CD4-positive, alpha-beta T cell (primary cell): Measurements from ENCODE around the gene RAB22A. TPM values are rescaled to one million over a fixed set of nuclear protein-coding genes. Genes with fewer than 3 reads are reported as not detected.

Experiments used
- ATAC-seq: fragments of 200-7000 bp; cut with Tn5 transposase; one replicate; pipeline ENCODE4 v1.10.0; 2022; ENCODE audit warnings: mild to moderate bottlenecking; ENCODE audit not compliant: poor library complexity
- CTCF ChIA-PET: fragments of 350-600 bp; sonication (Branson Sonifier 250); formaldehyde crosslinking; loops from one replicate; lab custom pipeline; 2021; ENCODE audit warnings: antibody characterized with exemption, inconsistent platforms; lab: Charles Lee
- POLR2A ChIA-PET: fragments of 350-600 bp; sonication (Branson Sonifier 250); formaldehyde crosslinking; loops from one replicate; lab custom pipeline; 2021; ENCODE audit warnings: antibody characterized with exemption, inconsistent platforms; lab: Charles Lee
- DNase-seq, 14 experiments: peaks; one replicate each; pipeline ENCODE4 v3.0.0-alpha.2; 2013 to 2020; ENCODE audit warnings: mixed read lengths in 2 of 14
- H3K27ac ChIP-seq, 2 donors: one replicate each; pipeline versions ENCODE4 v1.5.1 to v1.7.0; 2013; ENCODE audit warnings: low read length in 2 of 2, low read depth in 1 of 2, mild to moderate bottlenecking in 1 of 2
- H3K27me3 ChIP-seq, 2 experiments: 1 replicate in 1 of 2; 2 replicates in 1 of 2; pipeline versions ENCODE4 v1.6.1 to v1.7.0; 2013; ENCODE audit warnings: low read length in 2 of 2, control low read depth in 1 of 2, mild to moderate bottlenecking in 1 of 2, moderate library complexity in 1 of 2; ENCODE audit not compliant: insufficient read depth in 2 of 2, control insufficient read depth in 1 of 2
- H3K36me3 ChIP-seq: one replicate; pipeline ENCODE4 v1.6.1; 2013; ENCODE audit warnings: low read length, control low read depth; ENCODE audit not compliant: insufficient read depth
- H3K4me1 ChIP-seq: one replicate; pipeline ENCODE4 v1.6.1; 2013; ENCODE audit warnings: low read length, control low read depth; ENCODE audit not compliant: insufficient read depth
- H3K4me3 ChIP-seq: one replicate; pipeline ENCODE4 v1.5.1; 2013; ENCODE audit warnings: mild to moderate bottlenecking, low read length, moderate library complexity
- H3K9me3 ChIP-seq, 2 experiments: 1 replicate in 1 of 2; 2 replicates in 1 of 2; pipeline versions ENCODE4 v1.6.1 to v1.7.0; 2013; ENCODE audit warnings: low read length in 2 of 2, mild to moderate bottlenecking in 2 of 2, control low read depth in 1 of 2, moderate library complexity in 1 of 2; ENCODE audit not compliant: control insufficient read depth in 1 of 2, insufficient read depth in 1 of 2
- H3K27ac Mint-ChIP-seq: one replicate; pipeline ENCODE4 v1.8.0; 2020; ENCODE audit warnings: mixed read lengths
- H3K27me3 Mint-ChIP-seq: one replicate; pipeline ENCODE4 v1.8.0; 2021; ENCODE audit warnings: mixed read lengths
- H3K36me3 Mint-ChIP-seq: one replicate; pipeline ENCODE4 v1.8.0; 2021; ENCODE audit warnings: low read depth, mixed read lengths
- H3K4me1 Mint-ChIP-seq: one replicate; pipeline ENCODE4 v1.8.0; 2021; ENCODE audit warnings: low read depth, mixed read lengths
- H3K4me3 Mint-ChIP-seq: one replicate; pipeline ENCODE4 v1.8.0; 2020; ENCODE audit warnings: mild to moderate bottlenecking, mixed read lengths
- H3K9me3 Mint-ChIP-seq: one replicate; pipeline ENCODE4 v1.8.0; 2020; ENCODE audit warnings: mixed read lengths
- CTCF ChIP-seq: fragments of 200-600 bp; IDR thresholded peaks from one replicate; pipeline ENCODE4 v1.8.0; 2022; ENCODE audit warnings: antibody characterized with exemption, mild to moderate bottlenecking
- intact Hi-C, 2 experiments: fragments of 100-400 bp; cut with DNase I in 1 of 2; cut with micrococcal nuclease in 1 of 2; formaldehyde crosslinking; loops; one replicate each; pipeline versions ENCODE4 v1.15.1 to v1.9.0; 2023 to 2025; cut with DNase I, micrococcal nuclease
- total RNA-seq, 174 experiments: library from RNA in 2 of 174; stranded (reverse) in 2 of 174; gene quantifications; one replicate each; pipeline ENCODE4 v1.2.3 and lab custom pipeline; 2021 to 2026

RAB22A gene
- total RNA-seq, 2 experiments from 2014 or later: 16.5 to 17.2 TPM

- CTCF ChIA-PET: no interaction called here
- Mint-ChIP-seq H3K27ac (no peak overlapping the region), H3K36me3 (no peaks in the 10 kb centered on the region), H3K9me3 (no peaks in the 10 kb centered on the region), H3K4me1 (peaks cover 27% of the 10 kb centered on the region), H3K27me3 (no peaks in the 10 kb centered on the region), H3K4me3 (no peak overlapping the region)
- H3K9me3 ChIP-seq: no peaks in the 10 kb centered on the region
- intact Hi-C loops: no loop called here
- no peaks in the 10 kb centered on the region for H3K36me3 ChIP-seq
- POLR2A ChIA-PET: no interaction called here
- no peak for DNase-seq
- H3K27me3 ChIP-seq: no peaks in the 10 kb centered on the region
- no peak for TF ChIP-seq CTCF
- H3K4me1 ChIP-seq: no peaks in the 10 kb centered on the region
- ATAC-seq: no peak
- no peak overlapping the region for H3K27ac ChIP-seq
- H3K4me3 ChIP-seq: no peak overlapping the region
Measured at GRCh38 chr20:58294497-58295455, 14.7 kb upstream of the RAB22A start.

GRCh38 chr20:58296051-58296837 is 13.3 kb upstream of the RAB22A start:
- Histone ChIP-seq H3K4me3 (no peak overlapping the region), H3K27ac (no peak overlapping the region), H3K36me3 (no peaks in the 10 kb centered on the region), H3K27me3 (no peaks in the 10 kb centered on the region), H3K4me1 (no peaks in the 10 kb centered on the region), H3K9me3 (no peaks in the 10 kb centered on the region)
- intact Hi-C loops: no loop called here
- H3K4me3 Mint-ChIP-seq: no peak overlapping the region
- H3K9me3 Mint-ChIP-seq: no peaks in the 10 kb centered on the region
- DNase-seq: no peak
- TF ChIP-seq CTCF: no peak
- ChIA-PET POLR2A (interaction anchor here (0.6 to 1.5 kb wide), 3 partner anchors 10 to 112 kb away, joined by 3 to 4 read pairs (median 3); no protein-coding TSS in a partner anchor), CTCF (interaction anchor here (0.9 kb wide), 1 partner anchor 25 kb away, joined by 3 read pairs; no protein-coding TSS in a partner anchor)
- H3K27ac Mint-ChIP-seq: no peak overlapping the region
- H3K4me1 Mint-ChIP-seq: peaks cover 33% of the 10 kb centered on the region
- H3K36me3 Mint-ChIP-seq: peaks cover 4% of the 10 kb centered on the region
- ATAC-seq: no peak
- no peaks in the 10 kb centered on the region for H3K27me3 Mint-ChIP-seq

GRCh38 chr20:58297394-58297793 is 12.1 kb upstream of the RAB22A start:
- POLR2A ChIA-PET: no interaction called here
- Histone ChIP-seq H3K4me1 (no peaks in the 10 kb centered on the region), H3K27ac (no peak overlapping the region), H3K4me3 (no peak overlapping the region), H3K36me3 (no peaks in the 10 kb centered on the region), H3K9me3 (no peaks in the 10 kb centered on the region), H3K27me3 (no peaks in the 10 kb centered on the region)
- no peak overlapping the region for H3K27ac Mint-ChIP-seq
- no peaks in the 10 kb centered on the region for H3K9me3 Mint-ChIP-seq
- DNase-seq: no peak
- no peak for ATAC-seq
- no peak overlapping the region for H3K4me3 Mint-ChIP-seq
- CTCF ChIA-PET: interaction anchor here (0.9 kb wide), 1 partner anchor 24 kb away, joined by 3 read pairs; no protein-coding TSS in a partner anchor
- TF ChIP-seq CTCF: no peak
- intact Hi-C loops: no loop called here
- H3K4me1 Mint-ChIP-seq: peaks cover 33% of the 10 kb centered on the region
- H3K27me3 Mint-ChIP-seq: no peaks in the 10 kb centered on the region
- H3K36me3 Mint-ChIP-seq: peaks cover 4% of the 10 kb centered on the region
